WERI-Rb-1 (cell line): ENCODE measurements around the gene RALGAPA2.
A peak's percentile ranks its signal among the peaks of the same experiment; 100 is the strongest.

Experiments used
- DNase-seq: peaks from one replicate; pipeline ENCODE4 v3.0.0-alpha.2; 2020
- H3K27ac ChIP-seq: fragments of 250-450 bp; sonication (Bioruptor Pico); 2 replicates; pipeline ENCODE4 v1.5.1; 2020; ENCODE audit warnings: mild to moderate bottlenecking, moderate library complexity
- H3K27me3 ChIP-seq: fragments of 250-450 bp; sonication (Bioruptor Pico); 2 replicates; pipeline ENCODE4 v1.5.1; 2021; ENCODE audit warnings: mild to moderate bottlenecking, low read depth, moderate library complexity; ENCODE audit not compliant: insufficient read depth, severe bottlenecking
- H3K36me3 ChIP-seq: fragments of 250-450 bp; sonication (Bioruptor Pico); 2 replicates; pipeline ENCODE4 v1.5.1; 2020; ENCODE audit warnings: mild to moderate bottlenecking, moderate library complexity
- H3K4me3 ChIP-seq: 2 replicates; pipeline ENCODE4 v1.5.1; 2011; ENCODE audit warnings: low read depth, mild to moderate bottlenecking, control low read depth, low read length
- H3K9me3 ChIP-seq: fragments of 250-450 bp; sonication (Bioruptor Pico); 2 replicates; pipeline ENCODE4 v1.5.1; 2021; ENCODE audit warnings: mild to moderate bottlenecking, moderate library complexity; ENCODE audit not compliant: severe bottlenecking
- CTCF ChIP-seq: IDR thresholded peaks from 2 replicates; pipeline ENCODE4 v1.5.1; 2011; ENCODE audit warnings: low read depth, mild to moderate bottlenecking, control low read depth, inconsistent platforms, low read length

Gene RALGAPA2

GRCh38 chr20:20440886-20441658 is 271.4 kb downstream of the RALGAPA2 start:
- DNase-seq = peak; percentile 41
- H3K9me3 ChIP-seq = peaks cover 3% of the 10 kb centered on the region
- no peak overlapping the region for H3K4me3 ChIP-seq

DNA sequence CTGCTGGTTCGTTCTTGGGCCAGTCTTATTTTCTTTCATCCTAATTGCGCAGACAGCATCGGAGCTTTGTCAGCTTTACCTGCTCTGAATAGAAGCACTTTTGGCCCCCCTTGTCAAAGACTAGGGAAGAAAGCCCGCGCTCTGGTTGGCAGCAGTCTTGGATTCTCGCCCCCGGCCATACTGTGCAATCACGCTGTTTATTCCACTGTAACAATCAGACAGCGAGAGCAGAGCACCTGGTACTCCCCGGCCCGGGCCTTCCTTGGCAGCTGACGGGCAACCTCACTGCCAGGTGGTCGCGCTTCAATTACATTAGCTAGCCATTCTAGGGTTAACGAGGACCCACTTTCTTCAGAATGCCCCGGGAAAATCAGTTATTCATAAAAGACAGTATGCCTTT is 272.0 kb downstream of the RALGAPA2 start:
- Histone ChIP-seq H3K4me3 (no peak overlapping the region), H3K27me3 (no peaks in the 10 kb centered on the region), H3K27ac (no peak overlapping the region), H3K9me3 (peaks cover 3% of the 10 kb centered on the region), H3K36me3 (no peaks in the 10 kb centered on the region)
- DNase-seq = no peak
- no peak for TF ChIP-seq CTCF

More at GRCh38 chr20:20440886-20441658, 271.4 kb downstream of the RALGAPA2 start:
- H3K36me3 ChIP-seq = no peaks in the 10 kb centered on the region
- TF ChIP-seq CTCF = no peak
- H3K27me3 ChIP-seq = no peaks in the 10 kb centered on the region
- H3K27ac ChIP-seq = no peak overlapping the region

- DNase-seq = no peak
- H3K4me3 ChIP-seq = no peak overlapping the region
- H3K27ac ChIP-seq = no peak overlapping the region
- no peaks in the 10 kb centered on the region for H3K36me3 ChIP-seq
- H3K27me3 ChIP-seq = no peaks in the 10 kb centered on the region
- no peak for TF ChIP-seq CTCF
- H3K9me3 ChIP-seq = peaks cover 3% of the 10 kb centered on the region
These were observed 272.7 kb downstream of the RALGAPA2 start for GRCh38 chr20:20439602-20440190.

- TF ChIP-seq CTCF = no peak
- no peak overlapping the region for H3K27ac ChIP-seq
- H3K36me3 ChIP-seq = no peaks in the 10 kb centered on the region
- H3K9me3 ChIP-seq = peaks cover 3% of the 10 kb centered on the region
- no peaks in the 10 kb centered on the region for H3K27me3 ChIP-seq
- no peak for DNase-seq
- H3K4me3 ChIP-seq = no peak overlapping the region
These were observed 275.1 kb downstream of the RALGAPA2 start for GRCh38 chr20:20437314-20437713.

- peaks cover 3% of the 10 kb centered on the region for H3K9me3 ChIP-seq
- DNase-seq = no peak
These were observed 275.8 kb downstream of the RALGAPA2 start for GRCh38 chr20:20436689-20437088.

More at GRCh38 chr20:20436689-20437088, 275.8 kb downstream of the RALGAPA2 start:
- peak overlapping the region; percentile 70 for H3K27ac ChIP-seq
- no peak overlapping the region for H3K4me3 ChIP-seq
- TF ChIP-seq CTCF = no peak
- H3K36me3 ChIP-seq = no peaks in the 10 kb centered on the region
- H3K27me3 ChIP-seq = no peaks in the 10 kb centered on the region
